ENCODE data around the gene KCNIP3.
"Not testable (repeated sequence)": the region's sequence is repeated elsewhere in the genome, so short reads cannot be mapped to it uniquely, and the experiment has no call there.

KCNIP3 gene

GRCh38 chr2:95359501-95359930 is 62.4 kb downstream of the KCNIP3 start:
- DNase-seq (ENCODE audit: extremely low read depth in 1 of 2, low read depth in 1 of 2) = no peak

- DNase-seq (ENCODE audit: extremely low read depth in 1 of 2, low read depth in 1 of 2) = no peak
Measured at GRCh38 chr2:95361216-95361980, 64.3 kb downstream of the KCNIP3 start.

- no peak for DNase-seq (ENCODE audit: extremely low read depth in 1 of 2, low read depth in 1 of 2)
Measured at GRCh38 chr2:95362486-95362885, 65.3 kb downstream of the KCNIP3 start.

- no peak for DNase-seq (ENCODE audit: extremely low read depth in 1 of 2, low read depth in 1 of 2)
Measured at GRCh38 chr2:95366514-95366913, 69.4 kb downstream of the KCNIP3 start.

GRCh38 chr2:95372216-95372829 is 75.2 kb downstream of the KCNIP3 start:
- DNase-seq (ENCODE audit: extremely low read depth in 1 of 2, low read depth in 1 of 2) = no peak

- no peak for DNase-seq (ENCODE audit: extremely low read depth in 1 of 2, low read depth in 1 of 2)
Measured at GRCh38 chr2:95372845-95373244, 75.7 kb downstream of the KCNIP3 start.

GRCh38 chr2:95374029-95374428 is 76.9 kb downstream of the KCNIP3 start:
- DNase-seq (ENCODE audit: extremely low read depth in 1 of 2, low read depth in 1 of 2) = no peak

- no peak for DNase-seq (ENCODE audit: extremely low read depth in 1 of 2, low read depth in 1 of 2)
Measured at GRCh38 chr2:95374451-95374920, 77.3 kb downstream of the KCNIP3 start.

GRCh38 chr2:95374921-95375471 is 77.8 kb downstream of the KCNIP3 start:
- DNase-seq (ENCODE audit: extremely low read depth in 1 of 2, low read depth in 1 of 2) = no peak

GRCh38 chr2:95375532-95376150 is 78.5 kb downstream of the KCNIP3 start:
- DNase-seq (ENCODE audit: extremely low read depth in 1 of 2, low read depth in 1 of 2) = no peak

- no peak for DNase-seq (ENCODE audit: extremely low read depth in 1 of 2, low read depth in 1 of 2)
Measured at GRCh38 chr2:95376311-95377215, 79.4 kb downstream of the KCNIP3 start.

- DNase-seq (ENCODE audit: extremely low read depth in 1 of 2, low read depth in 1 of 2) = no peak
Measured at GRCh38 chr2:95377216-95378123, 80.3 kb downstream of the KCNIP3 start.

GRCh38 chr2:95378281-95378680 is 81.1 kb downstream of the KCNIP3 start:
- not testable (repeated sequence) for DNase-seq (ENCODE audit: extremely low read depth in 1 of 2, low read depth in 1 of 2)

- DNase-seq (ENCODE audit: extremely low read depth in 1 of 2, low read depth in 1 of 2) = no peak
Measured at GRCh38 chr2:95379371-95379831, 82.3 kb downstream of the KCNIP3 start.

- no peak for DNase-seq (ENCODE audit: extremely low read depth in 1 of 2, low read depth in 1 of 2)
Measured at GRCh38 chr2:95380280-95380679, 83.1 kb downstream of the KCNIP3 start.

- no peak for DNase-seq (ENCODE audit: extremely low read depth in 1 of 2, low read depth in 1 of 2)
Measured at GRCh38 chr2:95380731-95381130, 83.6 kb downstream of the KCNIP3 start.

- no peak for DNase-seq (ENCODE audit: extremely low read depth in 1 of 2, low read depth in 1 of 2)
Measured at GRCh38 chr2:95381212-95382191, 84.4 kb downstream of the KCNIP3 start.

- DNase-seq (ENCODE audit: extremely low read depth in 1 of 2, low read depth in 1 of 2) = no peak
Measured at GRCh38 chr2:95382192-95382591, 85.0 kb downstream of the KCNIP3 start.

All from activated CD8-positive, alpha-beta memory T cell treated with anti-CD3 and anti-CD28 coated beads for 1 hour (primary cell).